Measurements from ENCODE around the gene RAB43. TPM values are rescaled to one million over a fixed set of nuclear protein-coding genes. Genes with fewer than 3 reads are reported as not detected.
A peak's percentile ranks its signal among the peaks of the same experiment; 100 is the strongest.

Gene RAB43
- total RNA-seq, 1 donor from 2014 or later: 53.0 TPM

DNA sequence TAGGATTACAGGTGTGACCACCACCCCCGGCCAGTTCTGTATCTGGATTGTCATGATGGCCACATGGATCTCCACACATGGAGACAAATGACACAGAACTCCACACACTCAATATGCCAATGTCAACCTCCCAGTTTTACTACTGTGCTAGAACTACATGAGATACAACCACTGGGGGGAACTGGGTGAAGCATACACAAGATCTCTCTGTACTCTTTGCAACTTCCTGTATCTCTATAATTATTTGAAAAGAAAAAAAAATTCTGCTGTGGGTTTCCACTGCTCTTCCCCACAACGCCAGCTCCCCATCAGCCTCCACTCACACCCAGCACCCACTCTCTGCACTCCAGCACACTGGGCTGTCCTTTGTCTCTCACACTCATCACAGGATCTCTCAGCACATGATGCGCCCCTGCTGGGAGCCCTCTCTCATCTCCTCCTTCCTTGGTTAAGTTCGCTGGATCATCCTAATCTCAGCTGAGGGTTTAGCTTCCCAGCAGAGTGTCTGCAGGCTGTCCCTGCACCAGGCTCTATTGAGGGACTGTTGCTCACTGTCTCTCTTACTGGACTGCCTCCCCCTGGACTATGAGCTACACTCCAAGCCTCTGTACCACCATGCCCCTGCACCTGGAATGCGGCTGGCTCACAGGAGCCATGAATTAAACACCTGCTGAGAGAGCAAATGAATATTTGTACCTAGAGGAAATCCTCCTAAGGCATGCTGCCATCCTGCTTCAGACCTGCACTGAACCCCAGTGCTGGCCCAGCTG, 10.7 kb upstream of the RAB43 start:
- Mint-ChIP-seq H3K9me3 (ENCODE audit: unreplicated experiment) (no peaks in the 10 kb centered on the region), H3K4me3 (ENCODE audit: unreplicated experiment) (peak overlapping the region; percentile 4), H3K27ac (ENCODE audit: unreplicated experiment) (peak overlapping the region; percentile 27), H3K36me3 (ENCODE audit: low read depth, unreplicated experiment) (peaks cover 51% of the 10 kb centered on the region), H3K4me1 (ENCODE audit: unreplicated experiment) (no peaks in the 10 kb centered on the region), H3K27me3 (ENCODE audit: unreplicated experiment) (peaks cover 5% of the 10 kb centered on the region)
- TF ChIP-seq, protein P1, sequence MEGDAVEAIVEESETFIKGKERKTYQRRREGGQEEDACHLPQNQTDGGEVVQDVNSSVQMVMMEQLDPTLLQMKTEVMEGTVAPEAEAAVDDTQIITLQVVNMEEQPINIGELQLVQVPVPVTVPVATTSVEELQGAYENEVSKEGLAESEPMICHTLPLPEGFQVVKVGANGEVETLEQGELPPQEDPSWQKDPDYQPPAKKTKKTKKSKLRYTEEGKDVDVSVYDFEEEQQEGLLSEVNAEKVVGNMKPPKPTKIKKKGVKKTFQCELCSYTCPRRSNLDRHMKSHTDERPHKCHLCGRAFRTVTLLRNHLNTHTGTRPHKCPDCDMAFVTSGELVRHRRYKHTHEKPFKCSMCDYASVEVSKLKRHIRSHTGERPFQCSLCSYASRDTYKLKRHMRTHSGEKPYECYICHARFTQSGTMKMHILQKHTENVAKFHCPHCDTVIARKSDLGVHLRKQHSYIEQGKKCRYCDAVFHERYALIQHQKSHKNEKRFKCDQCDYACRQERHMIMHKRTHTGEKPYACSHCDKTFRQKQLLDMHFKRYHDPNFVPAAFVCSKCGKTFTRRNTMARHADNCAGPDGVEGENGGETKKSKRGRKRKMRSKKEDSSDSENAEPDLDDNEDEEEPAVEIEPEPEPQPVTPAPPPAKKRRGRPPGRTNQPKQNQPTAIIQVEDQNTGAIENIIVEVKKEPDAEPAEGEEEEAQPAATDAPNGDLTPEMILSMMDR (IDR thresholded peaks at IDR 0.05; ENCODE audit: unreplicated experiment): no peak
- no peak for DNase-seq (ENCODE audit: low spot score)

DNA sequence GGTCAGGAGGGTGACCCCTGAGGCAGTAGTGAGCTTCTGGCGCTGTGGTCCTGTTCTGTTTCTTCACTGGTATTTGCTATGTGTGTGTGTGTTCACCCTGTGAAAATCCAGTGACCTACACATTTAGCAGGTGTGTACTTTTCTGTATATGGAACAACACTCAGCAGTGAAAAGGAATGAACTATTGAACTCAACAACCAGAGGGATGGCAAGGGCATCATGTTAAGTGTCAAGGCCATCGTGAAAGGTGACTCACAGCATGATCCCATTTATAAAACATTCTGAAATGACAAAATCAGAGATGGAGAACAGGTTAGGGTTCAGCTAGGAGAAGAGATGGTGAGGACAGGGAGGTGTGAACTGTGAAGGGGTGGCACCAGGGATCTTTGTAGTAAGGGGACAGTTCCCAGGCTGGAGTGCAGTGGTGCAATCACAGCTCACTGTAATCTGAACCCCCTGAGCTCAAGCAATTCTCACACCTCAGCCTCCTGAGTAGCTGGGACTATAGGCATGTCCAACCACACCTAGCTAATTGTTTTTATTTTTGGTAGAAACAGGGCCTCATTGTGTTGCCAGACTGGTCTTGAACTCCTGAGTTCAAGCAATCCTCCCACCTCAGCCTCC, 10.0 kb upstream of the RAB43 start:
- TF ChIP-seq, protein P1 (IDR thresholded peaks at IDR 0.05; ENCODE audit: unreplicated experiment): no peak
- H3K4me1 Mint-ChIP-seq (ENCODE audit: unreplicated experiment): no peaks in the 10 kb centered on the region
- H3K9me3 Mint-ChIP-seq (ENCODE audit: unreplicated experiment): no peaks in the 10 kb centered on the region
- DNase-seq (ENCODE audit: low spot score): no peak
- peak overlapping the region; percentile 15 for H3K27ac Mint-ChIP-seq (ENCODE audit: unreplicated experiment)
- H3K36me3 Mint-ChIP-seq (ENCODE audit: low read depth, unreplicated experiment): peaks cover 51% of the 10 kb centered on the region
- peaks cover 9% of the 10 kb centered on the region for H3K27me3 Mint-ChIP-seq (ENCODE audit: unreplicated experiment)
- no peak overlapping the region for H3K4me3 Mint-ChIP-seq (ENCODE audit: unreplicated experiment)

DNA sequence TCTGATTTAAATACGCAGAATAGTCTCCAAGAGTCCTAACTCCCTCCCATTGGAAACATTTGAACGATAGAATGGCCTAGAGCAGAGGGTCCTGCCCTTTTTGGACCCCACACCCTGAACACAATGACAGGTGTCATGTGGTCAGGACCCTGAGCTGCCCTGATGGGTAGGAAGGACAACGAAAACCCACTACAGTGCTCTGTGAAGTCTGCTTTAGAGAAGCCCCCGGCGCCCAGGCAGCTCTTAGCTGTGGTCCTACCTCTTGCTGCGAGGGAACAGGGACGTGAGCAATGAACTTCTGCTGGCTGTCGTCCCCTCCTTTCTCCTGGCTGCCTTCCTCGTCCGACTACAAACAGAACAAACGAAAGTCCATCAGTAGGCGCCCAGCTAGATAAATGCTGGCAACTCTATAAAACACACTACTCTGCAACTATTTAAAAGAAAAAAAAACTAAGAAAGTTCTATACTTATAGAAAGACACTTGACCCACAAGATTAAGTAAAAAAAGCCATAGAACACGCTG, 8.7 kb upstream of the RAB43 start:
- Mint-ChIP-seq H3K27me3 (ENCODE audit: unreplicated experiment) (peaks cover 11% of the 10 kb centered on the region), H3K9me3 (ENCODE audit: unreplicated experiment) (no peaks in the 10 kb centered on the region), H3K36me3 (ENCODE audit: low read depth, unreplicated experiment) (peaks cover 63% of the 10 kb centered on the region), H3K4me1 (ENCODE audit: unreplicated experiment) (no peaks in the 10 kb centered on the region), H3K27ac (ENCODE audit: unreplicated experiment) (no peak overlapping the region), H3K4me3 (ENCODE audit: unreplicated experiment) (no peak overlapping the region)
- TF ChIP-seq, protein P1 (IDR thresholded peaks at IDR 0.05; ENCODE audit: unreplicated experiment): no peak
- DNase-seq (ENCODE audit: low spot score): no peak

DNA sequence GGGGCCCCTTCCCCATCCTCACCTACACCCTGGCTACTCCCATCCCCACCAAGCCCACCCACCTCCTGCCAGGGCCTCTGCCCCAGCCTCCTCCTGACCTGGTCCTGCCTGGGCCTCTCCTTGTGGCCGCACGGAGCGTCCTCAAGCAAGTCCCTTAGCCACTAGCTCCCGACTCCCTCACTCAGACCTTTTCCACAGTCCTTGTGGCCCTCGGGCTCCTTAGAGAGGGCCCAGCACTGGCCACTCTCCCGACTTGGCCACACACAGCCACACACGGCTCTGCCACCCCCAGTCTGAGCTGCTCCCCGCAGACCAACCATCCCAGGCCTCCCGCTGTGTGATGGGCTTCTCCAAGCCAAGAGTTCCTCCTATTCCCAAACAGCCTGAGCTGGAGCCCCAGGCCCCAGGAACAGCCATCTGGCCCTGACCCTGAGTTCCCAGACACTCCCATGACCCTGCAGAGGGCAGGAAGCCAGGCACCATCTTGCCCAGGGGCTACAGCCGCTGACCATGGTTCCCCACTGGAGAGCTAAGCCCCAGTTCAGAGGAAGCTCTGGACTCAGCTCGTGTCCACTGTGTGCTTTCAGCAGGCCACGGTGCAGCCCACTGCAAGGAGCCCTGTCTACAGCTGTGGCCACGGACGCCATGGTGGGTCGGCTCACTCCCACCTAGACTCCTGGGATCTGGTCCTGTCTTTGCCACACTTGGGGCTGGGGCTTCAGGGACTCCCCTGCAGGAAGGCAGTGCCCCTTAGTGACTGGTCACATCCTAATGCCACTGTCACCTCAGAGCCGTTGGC, 7.0 kb upstream of the RAB43 start:
- TF ChIP-seq, protein P1 (IDR thresholded peaks at IDR 0.05; ENCODE audit: unreplicated experiment): no peak
- no peaks in the 10 kb centered on the region for H3K9me3 Mint-ChIP-seq (ENCODE audit: unreplicated experiment)
- H3K27me3 Mint-ChIP-seq (ENCODE audit: unreplicated experiment): peaks cover 11% of the 10 kb centered on the region
- DNase-seq (ENCODE audit: low spot score): no peak
- no peaks in the 10 kb centered on the region for H3K4me1 Mint-ChIP-seq (ENCODE audit: unreplicated experiment)
- H3K27ac Mint-ChIP-seq (ENCODE audit: unreplicated experiment): no peak overlapping the region
- H3K4me3 Mint-ChIP-seq (ENCODE audit: unreplicated experiment): peak overlapping the region; percentile 51
- H3K36me3 Mint-ChIP-seq (ENCODE audit: low read depth, unreplicated experiment): peaks cover 53% of the 10 kb centered on the region

All from endothelial cell (in vitro differentiated cells).